ENCODE data around the gene KCTD13. TPM values are rescaled to one million over a fixed set of nuclear protein-coding genes. Genes with fewer than 3 reads are reported as not detected.
"Not testable (repeated sequence)": the region's sequence is repeated elsewhere in the genome, so short reads cannot be mapped to it uniquely, and the experiment has no call there.

The KCTD13 gene
- total RNA-seq, 6 donors from 2014 or later = 15.5 to 71.2 (median 24.4) TPM

DNA sequence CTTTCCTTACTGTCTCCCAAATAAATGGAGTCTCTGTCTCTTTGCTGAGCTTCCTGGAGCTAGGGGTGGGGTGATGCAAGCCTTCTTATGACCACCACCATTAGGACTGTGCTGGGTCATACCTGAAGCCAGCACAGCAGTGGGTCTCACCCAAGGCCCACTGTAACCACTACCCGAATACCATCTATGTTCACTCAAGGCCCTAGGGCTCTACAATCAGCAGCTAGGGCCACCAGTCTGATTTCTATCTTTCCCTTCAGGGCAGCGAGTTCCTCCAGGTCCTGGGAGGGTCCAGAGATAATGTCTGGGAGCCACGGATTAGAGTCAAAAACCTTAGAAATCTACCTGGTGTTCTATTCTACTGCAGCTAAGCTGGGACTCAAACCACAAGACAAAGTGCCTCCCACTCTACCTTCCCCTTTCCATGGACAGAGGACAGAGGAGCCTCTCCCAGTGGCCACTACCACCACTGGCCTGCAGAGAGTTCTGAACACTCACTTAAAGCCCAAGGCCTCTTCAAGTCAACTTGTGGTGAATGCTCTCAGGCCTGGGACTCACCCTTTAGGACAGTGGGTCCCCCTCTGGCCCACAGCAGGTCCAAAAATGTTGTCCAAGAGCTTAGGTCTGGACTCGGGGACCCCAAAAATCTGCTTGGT is 24.9 kb upstream of the KCTD13 start:
- Histone ChIP-seq H3K9me3 (no peaks in the 10 kb centered on the region), H3K4me3 (no peak overlapping the region), H3K27me3 (no peaks in the 10 kb centered on the region), H3K27ac (no peak overlapping the region), H3K36me3 (no peaks in the 10 kb centered on the region), H3K4me1 (no peaks in the 10 kb centered on the region)
- no peak for TF ChIP-seq POLR2AphosphoS5 (IDR thresholded peaks at IDR 0.05)
- no peak for TF ChIP-seq POLR2A (IDR thresholded peaks at IDR 0.05)
- no peak for TF ChIP-seq CTCF (IDR thresholded peaks at IDR 0.05)
- no peak for TF ChIP-seq EP300 (IDR thresholded peaks at IDR 0.05)
- 91 to 100% methylated on average over 2 to 4 of the region's 4 CpGs for WGBS, 2 donors
- DNase-seq (no peak), ATAC-seq (ENCODE audit: low FRiP score in 2 of 2) (no peak)

DNA sequence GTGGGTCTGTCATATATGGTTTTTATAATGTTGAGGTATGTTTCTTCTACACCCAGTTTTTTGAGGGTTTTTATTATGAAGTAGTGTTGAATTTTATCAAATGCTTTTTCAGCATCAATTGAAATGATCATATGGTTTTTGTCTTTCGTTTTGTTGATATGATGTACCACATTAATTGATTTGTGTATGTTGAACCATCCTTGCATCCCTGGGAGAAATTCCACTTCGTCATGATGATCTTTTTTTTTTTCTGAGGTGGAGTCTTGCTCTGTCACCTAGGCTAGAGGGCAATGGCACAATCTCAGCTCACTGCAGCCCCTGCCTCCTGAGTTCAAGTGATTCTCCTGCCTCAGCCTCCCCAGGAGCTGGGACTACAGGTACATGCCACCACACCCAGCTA is 21.9 kb upstream of the KCTD13 start:
- 77 to 78% methylated on average over 2 of the region's 2 CpGs for WGBS, 2 donors
- TF ChIP-seq POLR2A (IDR thresholded peaks at IDR 0.05) (no peak), EP300 (IDR thresholded peaks at IDR 0.05) (no peak), POLR2AphosphoS5 (IDR thresholded peaks at IDR 0.05) (no peak), CTCF (IDR thresholded peaks at IDR 0.05) (no peak)
- Histone ChIP-seq H3K36me3 (no peaks in the 10 kb centered on the region), H3K4me1 (peaks cover 0 to 5% (median 0%) of the 10 kb centered on the region in 4 donors), H3K9me3 (no peaks in the 10 kb centered on the region), H3K27ac (no peak overlapping the region), H3K27me3 (no peaks in the 10 kb centered on the region), H3K4me3 (no peak overlapping the region)
- DNase-seq = no peak
- ATAC-seq (ENCODE audit: low FRiP score in 2 of 2) = no peak

DNA sequence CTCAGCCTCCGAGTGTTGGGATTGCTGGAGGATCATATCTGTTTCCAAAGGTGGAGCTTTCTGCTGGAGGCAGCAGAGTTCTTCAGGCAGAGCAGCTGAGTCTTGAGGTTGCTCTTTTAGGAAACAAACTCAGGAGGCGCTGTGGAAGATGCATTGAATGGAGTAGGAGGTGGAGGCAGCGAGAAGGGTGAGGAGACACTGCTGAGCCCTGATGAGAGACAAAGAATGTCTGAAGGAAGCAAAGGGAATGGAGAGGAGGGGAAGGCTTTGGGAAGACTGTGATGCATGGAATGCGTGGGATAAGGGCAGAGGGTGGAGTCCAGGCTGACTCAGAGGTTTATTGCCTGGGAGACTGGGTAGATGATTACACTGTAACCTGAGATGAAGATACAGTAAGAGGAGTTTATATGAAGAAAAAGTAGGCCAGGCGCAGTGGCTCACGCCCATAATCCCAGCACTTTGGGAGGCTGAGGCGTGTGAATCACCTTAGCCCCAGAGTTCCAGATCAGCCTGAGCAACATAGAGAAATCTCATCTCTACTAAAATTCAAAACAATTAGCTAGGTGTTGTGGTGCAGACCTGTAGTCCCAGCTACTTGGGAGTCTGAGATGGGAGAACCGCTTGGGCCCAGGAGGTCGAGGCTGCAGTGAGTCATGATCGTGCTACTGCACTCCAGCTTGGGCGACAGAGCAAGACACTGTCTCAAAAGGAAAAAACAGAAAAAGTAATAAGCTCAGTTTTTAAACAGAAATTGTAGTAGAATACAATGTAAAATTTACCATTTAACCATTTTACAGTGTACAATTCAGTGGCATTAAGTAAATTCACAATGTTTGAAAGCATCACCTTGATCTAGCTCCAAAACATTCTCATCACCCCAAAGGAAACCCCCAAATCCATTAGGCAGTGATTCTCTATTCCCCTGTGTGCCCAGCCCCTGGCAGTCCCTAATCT is 18.1 kb upstream of the KCTD13 start:
- DNase-seq = peak in 1 of 2 donors; percentile 26

GRCh38 chr16:29940656-29941055 is 14.6 kb upstream of the KCTD13 start:
- Histone ChIP-seq H3K27me3 (no peaks in the 10 kb centered on the region), H3K4me3 (no peak overlapping the region), H3K27ac (no peak overlapping the region), H3K36me3 (no peaks in the 10 kb centered on the region), H3K4me1 (peaks cover 0 to 5% (median 0%) of the 10 kb centered on the region in 4 donors), H3K9me3 (no peaks in the 10 kb centered on the region)
- DNase-seq = no peak
- WGBS, 2 donors = 72 to 76% methylated on average over 4 of the region's 4 CpGs
- ATAC-seq (ENCODE audit: low FRiP score in 2 of 2) = no peak
- TF ChIP-seq CTCF (IDR thresholded peaks at IDR 0.05) = no peak
- TF ChIP-seq POLR2A (IDR thresholded peaks at IDR 0.05) = no peak
- no peak for TF ChIP-seq EP300 (IDR thresholded peaks at IDR 0.05)
- no peak for TF ChIP-seq POLR2AphosphoS5 (IDR thresholded peaks at IDR 0.05)

More for the DNA sequence above, 18.1 kb upstream of the KCTD13 start:
- Histone ChIP-seq H3K36me3 (no peaks in the 10 kb centered on the region), H3K27me3 (no peaks in the 10 kb centered on the region), H3K4me1 (peaks cover 0 to 5% (median 0%) of the 10 kb centered on the region in 4 donors), H3K27ac (peak overlapping the region in 1 of 4 donors; percentile 4), H3K9me3 (no peaks in the 10 kb centered on the region), H3K4me3 (no peak overlapping the region)
- TF ChIP-seq POLR2AphosphoS5 (IDR thresholded peaks at IDR 0.05) = no peak
- no peak for TF ChIP-seq EP300 (IDR thresholded peaks at IDR 0.05)
- TF ChIP-seq POLR2A (IDR thresholded peaks at IDR 0.05) = no peak
- no peak for TF ChIP-seq CTCF (IDR thresholded peaks at IDR 0.05)
- peak; percentile 87 to 98 for ATAC-seq (ENCODE audit: low FRiP score in 2 of 2)
- WGBS, 2 donors = 65 to 68% methylated on average over 11 of the region's 11 CpGs

DNA sequence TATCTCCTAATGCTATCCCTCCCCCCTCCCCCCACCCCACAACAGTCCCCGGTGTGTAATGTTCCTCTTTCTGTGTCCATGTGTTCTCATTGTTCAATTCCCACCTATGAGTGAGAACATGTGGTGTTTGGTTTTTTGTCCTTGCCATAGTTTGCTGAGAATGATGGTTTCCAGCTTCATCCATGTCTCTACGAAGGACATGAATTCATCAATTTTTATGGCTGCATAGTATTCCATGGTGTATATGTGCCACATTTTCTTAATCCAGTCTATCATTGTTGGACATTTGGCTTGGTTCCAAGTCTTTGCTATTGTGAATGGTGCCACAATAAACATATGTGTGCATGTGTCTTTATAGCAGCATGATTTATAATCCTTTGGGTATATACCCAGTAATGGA is 5.7 kb upstream of the KCTD13 start:
- H3K27ac ChIP-seq; H3K36me3 ChIP-seq; H3K27me3 ChIP-seq; H3K9me3 ChIP-seq; H3K4me3 ChIP-seq; DNase-seq; ATAC-seq (ENCODE audit: low FRiP score in 2 of 2); H3K4me1 ChIP-seq: not testable (repeated sequence)
- 92 to 100% methylated on average over 1 to 2 of the region's 2 CpGs for WGBS, 2 donors
